T follicular helper cell (primary cell): ENCODE data around the gene TMX1.

Source experiments
- DNase-seq: peaks from one replicate; pipeline ENCODE4 v3.0.0-alpha.2; 2020; ENCODE audit warnings: low read depth

The TMX1 gene

GRCh38 chr14:51293149-51293911 is 53.3 kb downstream of the TMX1 start:
- DNase-seq: no peak

- DNase-seq: no peak
These were observed 53.9 kb downstream of the TMX1 start for GRCh38 chr14:51293912-51294389.

DNA sequence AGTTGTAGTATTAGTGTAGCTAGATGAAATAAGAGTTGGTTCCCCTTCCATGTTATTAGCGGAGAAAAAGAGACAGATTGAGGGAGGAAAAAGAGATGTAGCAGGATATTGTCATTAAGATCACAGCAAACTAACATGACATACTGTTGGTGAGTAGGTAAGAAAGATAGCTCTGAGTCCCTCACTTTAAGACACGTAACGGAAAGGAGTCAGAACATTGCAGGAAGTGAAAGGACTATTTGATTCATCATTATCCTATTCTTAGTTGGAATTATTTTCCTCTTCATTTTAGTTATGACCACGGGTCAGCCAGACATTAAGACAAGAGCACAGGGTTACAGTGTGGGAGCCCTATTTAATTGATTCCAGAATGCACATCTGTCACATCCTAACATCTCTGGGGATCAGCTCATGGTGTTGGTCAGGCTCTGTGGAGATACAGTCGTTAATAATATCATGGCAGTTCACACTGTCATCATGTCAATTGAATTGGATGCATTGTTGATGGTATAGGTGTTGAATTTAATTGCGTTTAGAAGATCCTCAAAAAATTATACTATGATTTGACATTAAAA is 55.0 kb downstream of the TMX1 start:
- no peak for DNase-seq

DNA sequence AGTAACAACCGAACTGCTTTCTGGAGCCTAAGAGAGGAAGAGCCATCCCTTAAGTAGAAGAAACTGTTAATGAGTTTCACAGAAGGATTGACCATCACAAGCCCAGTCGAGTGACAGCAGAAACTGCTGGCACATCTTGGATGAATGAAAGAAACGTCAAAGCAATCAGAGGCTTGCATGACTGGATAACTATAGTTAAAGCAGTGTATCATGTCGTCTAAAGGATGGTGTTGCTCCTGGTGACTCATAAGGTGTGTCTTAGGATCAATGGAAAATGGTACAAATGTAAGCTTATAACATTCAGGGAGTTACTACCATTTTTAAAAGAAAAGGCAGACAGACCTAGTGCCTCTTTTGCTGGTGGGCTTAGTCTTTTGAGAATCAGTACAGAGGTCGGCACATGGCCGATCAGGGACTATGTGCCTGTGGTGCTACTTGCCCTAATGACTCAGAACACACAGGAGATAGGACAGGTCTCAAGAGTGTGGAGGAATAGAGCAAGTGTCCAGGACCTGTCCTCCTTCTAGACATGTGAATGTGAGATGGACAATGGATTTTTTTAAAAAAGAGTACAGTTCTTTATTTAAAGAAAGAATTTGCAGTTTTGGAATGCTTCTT is 55.7 kb downstream of the TMX1 start:
- DNase-seq: no peak

DNA sequence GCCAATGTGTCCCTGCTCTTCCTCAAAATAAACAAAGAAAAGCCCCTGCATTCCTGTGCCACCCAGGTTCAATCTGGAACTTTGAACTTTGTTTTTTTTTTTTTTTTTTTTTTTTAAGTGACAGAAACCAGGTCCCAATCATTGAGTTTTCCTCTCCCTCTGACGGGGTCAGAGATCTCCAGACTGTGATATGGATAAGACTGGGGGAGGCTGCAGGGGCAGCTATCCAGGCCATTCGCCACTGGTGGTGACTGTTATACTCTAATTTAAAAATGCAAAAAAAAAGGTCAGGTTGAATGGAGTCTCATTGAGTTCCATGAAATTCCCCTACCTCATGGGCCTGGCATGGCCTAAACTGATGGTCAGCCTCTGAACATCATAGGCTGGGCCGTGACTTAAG is 57.0 kb downstream of the TMX1 start:
- DNase-seq: no peak

- no peak for DNase-seq
These were observed 58.8 kb downstream of the TMX1 start for GRCh38 chr14:51298895-51299294.

DNA sequence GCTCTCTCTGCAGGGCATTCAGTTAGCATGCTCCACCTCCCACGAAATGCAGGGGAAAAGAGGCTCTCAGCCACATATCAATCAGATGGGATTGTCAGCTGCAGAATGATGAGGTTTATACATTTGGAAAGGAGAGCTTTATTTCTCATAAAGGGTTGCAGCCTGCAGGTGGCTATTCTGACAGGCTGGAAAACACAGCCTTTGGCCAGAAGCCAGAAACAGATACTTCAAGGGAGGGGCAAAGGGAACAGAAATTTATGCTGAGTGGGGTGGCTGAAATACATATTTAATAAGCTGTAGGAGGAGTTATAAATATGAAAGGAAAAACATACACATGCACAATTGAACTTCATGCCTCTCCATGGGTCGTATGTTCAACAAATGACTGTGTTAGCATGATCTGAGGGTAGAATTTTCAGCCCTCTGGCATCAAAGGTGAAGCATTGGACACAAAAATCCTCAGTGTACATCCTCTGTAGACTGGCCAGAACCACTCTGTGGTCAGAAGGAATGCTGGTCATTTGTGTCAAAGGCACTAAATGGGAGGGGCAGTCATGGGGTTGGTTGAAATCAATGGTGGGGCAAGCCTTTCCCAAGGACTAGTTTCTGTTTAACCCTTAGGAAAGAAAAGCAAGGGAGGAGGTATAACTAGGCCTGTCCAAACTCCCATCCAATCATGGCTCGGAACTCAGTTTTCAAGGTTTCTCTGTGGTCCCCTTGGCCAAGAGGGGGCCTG is 62.4 kb downstream of the TMX1 start:
- DNase-seq: no peak

GRCh38 chr14:51304438-51304837 is 64.4 kb downstream of the TMX1 start:
- no peak for DNase-seq

- DNase-seq: no peak
These were observed 64.9 kb downstream of the TMX1 start for GRCh38 chr14:51304941-51305340.

GRCh38 chr14:51305751-51306150 is 65.7 kb downstream of the TMX1 start:
- no peak for DNase-seq
